Astrocyte (in vitro differentiated cells and primary cell): Measurements from ENCODE around the gene CRBN. TPM values are rescaled to one million over a fixed set of nuclear protein-coding genes. Genes with fewer than 3 reads are reported as not detected.

Experiments used
- DNase-seq: peaks from one replicate; pipeline ENCODE4 v3.0.0-alpha.2; 2010; ENCODE audit warnings: low read depth
- FAIRE-seq: peaks from 2 replicates; lab custom pipeline; 2011; peaks lifted over from hg19 to GRCh38; lab: Jason Lieb, UNC
- H2AFZ ChIP-seq: 2 replicates; pipeline ENCODE4 v1.6.0; 2012; ENCODE audit warnings: low read depth, low read length, inconsistent platforms
- H3K27ac ChIP-seq: 2 replicates; pipeline ENCODE4 v1.5.1; 2011; ENCODE audit warnings: low read depth, low read length, inconsistent platforms
- H3K27me3 ChIP-seq: 2 replicates; pipeline ENCODE4 v1.6.0; 2011; ENCODE audit warnings: low read length, inconsistent platforms; ENCODE audit not compliant: insufficient read depth
- H3K36me3 ChIP-seq: 2 replicates; pipeline ENCODE4 v1.5.1; 2011; ENCODE audit warnings: low read length, inconsistent platforms; ENCODE audit not compliant: insufficient read depth
- H3K4me1 ChIP-seq: 2 replicates; pipeline ENCODE4 v1.5.1; 2011; ENCODE audit warnings: low read length, inconsistent platforms; ENCODE audit not compliant: insufficient read depth
- H3K4me2 ChIP-seq: 2 replicates; pipeline ENCODE4 v1.6.0; 2012; ENCODE audit warnings: low read length, inconsistent platforms
- H3K4me3 ChIP-seq: 2 replicates; pipeline ENCODE4 v1.5.1; 2011; ENCODE audit warnings: low read depth, mild to moderate bottlenecking, low read length, inconsistent platforms; ENCODE audit not compliant: insufficient read depth
- H3K79me2 ChIP-seq: 2 replicates; pipeline ENCODE4 v1.6.0; 2012; ENCODE audit warnings: mild to moderate bottlenecking, low read length, inconsistent platforms; ENCODE audit not compliant: insufficient read depth
- H3K9ac ChIP-seq: 2 replicates; pipeline ENCODE4 v1.6.0; 2012; ENCODE audit warnings: mild to moderate bottlenecking, low read length, inconsistent platforms
- H3K9me3 ChIP-seq: 2 replicates; pipeline ENCODE4 v1.5.1; 2012; ENCODE audit warnings: low read depth, mild to moderate bottlenecking, low read length, inconsistent platforms; ENCODE audit not compliant: insufficient read depth
- H4K20me1 ChIP-seq: 2 replicates; pipeline ENCODE4 v1.6.0; 2012; ENCODE audit warnings: low read length, inconsistent platforms; ENCODE audit not compliant: insufficient read depth
- H3K27ac Mint-ChIP-seq: one replicate; pipeline ENCODE4 v1.8.0; 2021; ENCODE audit warnings: mild to moderate bottlenecking, mixed read lengths; ENCODE audit not compliant: unreplicated experiment
- H3K27me3 Mint-ChIP-seq: one replicate; pipeline ENCODE4 v1.8.0; 2021; ENCODE audit warnings: low read depth, mixed read lengths; ENCODE audit not compliant: unreplicated experiment
- H3K36me3 Mint-ChIP-seq: one replicate; pipeline ENCODE4 v1.8.0; 2021; ENCODE audit warnings: low read depth, mixed read lengths; ENCODE audit not compliant: unreplicated experiment
- H3K4me1 Mint-ChIP-seq: one replicate; pipeline ENCODE4 v1.8.0; 2021; ENCODE audit warnings: low read depth, mixed read lengths; ENCODE audit not compliant: unreplicated experiment
- H3K4me3 Mint-ChIP-seq: one replicate; pipeline ENCODE4 v1.8.0; 2021; ENCODE audit warnings: mild to moderate bottlenecking, moderate library complexity, mixed read lengths; ENCODE audit not compliant: unreplicated experiment
- H3K9me3 Mint-ChIP-seq: one replicate; pipeline ENCODE4 v1.8.0; 2021; ENCODE audit warnings: mild to moderate bottlenecking, mixed read lengths; ENCODE audit not compliant: unreplicated experiment
- EZH2 ChIP-seq: IDR thresholded peaks from 2 replicates; pipeline ENCODE4 v1.6.1; 2012; ENCODE audit warnings: mild to moderate bottlenecking, low read length, inconsistent platforms; ENCODE audit not compliant: insufficient read depth
- total RNA-seq: library from RNA; stranded (reverse); gene quantifications from 2 replicates; pipeline ENCODE4 v1.2.1, GENCODE V29; 2021
- TF ChIP-seq, protein P1 (sequence below): IDR thresholded peaks from 2 replicates; pipeline ENCODE4 v1.5.1; 2011; ENCODE audit warnings: low read depth, mild to moderate bottlenecking, inconsistent platforms, low read length, moderate library complexity; ENCODE audit not compliant: insufficient read depth

CRBN gene
- total RNA-seq, 1 donor from 2014 or later = 26.1 TPM

DNA sequence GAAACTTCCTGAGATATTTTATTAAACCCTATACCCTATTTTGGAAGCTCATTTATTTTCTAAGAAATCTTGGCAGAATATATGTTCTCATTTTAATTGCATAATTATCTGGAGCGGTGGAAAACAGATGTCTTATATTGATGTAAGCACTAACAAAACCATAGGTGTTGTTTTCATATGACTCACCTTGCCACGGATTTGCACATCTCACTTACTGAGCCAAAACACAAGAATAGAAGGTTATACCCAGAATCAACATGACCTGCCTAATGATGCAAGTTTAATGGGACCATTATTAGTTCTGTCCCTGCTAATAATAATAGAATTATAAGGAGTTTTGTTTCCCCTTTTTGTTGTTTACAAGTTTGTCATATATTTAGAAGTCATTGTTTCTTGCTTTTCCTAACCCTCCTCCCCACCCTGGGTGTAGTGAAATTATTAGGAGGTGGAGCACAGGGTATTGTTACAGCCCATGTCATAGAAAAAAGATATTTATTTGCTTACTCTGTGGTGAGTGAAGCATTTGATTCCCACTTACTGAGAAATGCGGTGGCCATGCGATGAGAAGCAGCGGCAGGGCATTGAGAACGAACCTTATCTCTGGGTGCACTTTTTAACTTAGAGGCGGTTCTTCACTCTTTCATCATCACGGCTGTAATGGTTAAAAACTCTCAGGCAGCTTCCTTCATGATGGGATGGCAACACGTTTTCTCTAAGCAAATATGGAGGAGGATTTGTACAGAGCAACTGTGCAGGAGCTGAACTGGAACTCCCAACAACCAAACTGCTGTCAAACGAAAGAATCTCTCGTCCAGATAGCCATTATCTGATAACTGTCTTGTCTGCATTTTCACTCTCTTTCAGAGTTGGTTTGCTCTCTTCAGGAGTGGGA is 69.8 kb downstream of the CRBN start:
- H3K9ac ChIP-seq = no peak overlapping the region
- no peak overlapping the region for H2AFZ ChIP-seq
- H3K27ac Mint-ChIP-seq = no peak overlapping the region
- H3K4me3 ChIP-seq = no peak overlapping the region
- no peak overlapping the region for H3K27ac ChIP-seq
- no peak for TF ChIP-seq EZH2
- TF ChIP-seq, protein P1, sequence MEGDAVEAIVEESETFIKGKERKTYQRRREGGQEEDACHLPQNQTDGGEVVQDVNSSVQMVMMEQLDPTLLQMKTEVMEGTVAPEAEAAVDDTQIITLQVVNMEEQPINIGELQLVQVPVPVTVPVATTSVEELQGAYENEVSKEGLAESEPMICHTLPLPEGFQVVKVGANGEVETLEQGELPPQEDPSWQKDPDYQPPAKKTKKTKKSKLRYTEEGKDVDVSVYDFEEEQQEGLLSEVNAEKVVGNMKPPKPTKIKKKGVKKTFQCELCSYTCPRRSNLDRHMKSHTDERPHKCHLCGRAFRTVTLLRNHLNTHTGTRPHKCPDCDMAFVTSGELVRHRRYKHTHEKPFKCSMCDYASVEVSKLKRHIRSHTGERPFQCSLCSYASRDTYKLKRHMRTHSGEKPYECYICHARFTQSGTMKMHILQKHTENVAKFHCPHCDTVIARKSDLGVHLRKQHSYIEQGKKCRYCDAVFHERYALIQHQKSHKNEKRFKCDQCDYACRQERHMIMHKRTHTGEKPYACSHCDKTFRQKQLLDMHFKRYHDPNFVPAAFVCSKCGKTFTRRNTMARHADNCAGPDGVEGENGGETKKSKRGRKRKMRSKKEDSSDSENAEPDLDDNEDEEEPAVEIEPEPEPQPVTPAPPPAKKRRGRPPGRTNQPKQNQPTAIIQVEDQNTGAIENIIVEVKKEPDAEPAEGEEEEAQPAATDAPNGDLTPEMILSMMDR = no peak
- no peaks in the 10 kb centered on the region for H3K36me3 ChIP-seq
- DNase-seq (no peak), FAIRE-seq (no peak)
- H3K9me3 Mint-ChIP-seq = no peaks in the 10 kb centered on the region
- H3K4me1 ChIP-seq = no peaks in the 10 kb centered on the region
- no peaks in the 10 kb centered on the region for H3K36me3 Mint-ChIP-seq
- no peaks in the 10 kb centered on the region for H3K4me1 Mint-ChIP-seq
- H3K27me3 Mint-ChIP-seq = no peaks in the 10 kb centered on the region
- no peaks in the 10 kb centered on the region for H3K9me3 ChIP-seq
- no peaks in the 10 kb centered on the region for H3K27me3 ChIP-seq
- no peak overlapping the region for H3K4me3 Mint-ChIP-seq
- H4K20me1 ChIP-seq = no peaks in the 10 kb centered on the region
- H3K4me2 ChIP-seq = no peak overlapping the region
- no peaks in the 10 kb centered on the region for H3K79me2 ChIP-seq

DNA sequence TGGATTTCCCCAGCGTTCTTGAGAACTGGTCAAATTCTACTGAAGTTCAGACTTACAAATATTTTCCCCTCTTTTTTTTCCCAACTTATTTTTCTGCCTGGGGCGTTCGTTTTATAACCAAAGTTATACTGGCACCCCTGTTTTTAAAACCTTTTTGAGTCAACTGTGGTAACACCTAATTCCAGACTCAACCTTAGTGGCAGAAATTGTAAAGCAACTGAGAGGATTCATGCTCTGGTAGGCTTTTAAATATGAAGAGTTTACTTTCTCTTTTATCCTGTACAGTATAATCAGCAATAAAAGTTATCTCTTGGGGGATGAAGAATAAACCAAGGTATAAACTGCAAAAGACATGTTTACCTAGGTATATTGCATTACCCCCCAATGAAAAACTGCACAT is 71.6 kb downstream of the CRBN start:
- TF ChIP-seq, protein P1 = no peak
- no peak for TF ChIP-seq EZH2
- no peaks in the 10 kb centered on the region for H3K4me1 ChIP-seq

GRCh38 chr3:3107181-3107580 is 72.3 kb downstream of the CRBN start:
- TF ChIP-seq, protein P1 = no peak
- no peak for TF ChIP-seq EZH2
- H3K4me1 Mint-ChIP-seq = no peaks in the 10 kb centered on the region

More for the DNA sequence above, 71.6 kb downstream of the CRBN start:
- no peak overlapping the region for H3K4me3 ChIP-seq
- H3K9me3 ChIP-seq = no peaks in the 10 kb centered on the region
- no peak overlapping the region for H3K9ac ChIP-seq
- DNase-seq (no peak), FAIRE-seq (no peak)
- Mint-ChIP-seq H3K27me3 (no peaks in the 10 kb centered on the region), H3K4me3 (no peak overlapping the region), H3K4me1 (no peaks in the 10 kb centered on the region), H3K36me3 (no peaks in the 10 kb centered on the region), H3K9me3 (no peaks in the 10 kb centered on the region), H3K27ac (no peak overlapping the region)
- no peak overlapping the region for H3K4me2 ChIP-seq
- H3K79me2 ChIP-seq = no peaks in the 10 kb centered on the region
- H4K20me1 ChIP-seq = no peaks in the 10 kb centered on the region
- no peaks in the 10 kb centered on the region for H3K36me3 ChIP-seq
- no peak overlapping the region for H3K27ac ChIP-seq
- no peak overlapping the region for H2AFZ ChIP-seq
- no peaks in the 10 kb centered on the region for H3K27me3 ChIP-seq

More at GRCh38 chr3:3107181-3107580, 72.3 kb downstream of the CRBN start:
- no peak overlapping the region for H3K27ac ChIP-seq
- H3K36me3 Mint-ChIP-seq = no peaks in the 10 kb centered on the region
- no peak overlapping the region for H3K4me3 ChIP-seq
- no peaks in the 10 kb centered on the region for H3K27me3 ChIP-seq
- no peak overlapping the region for H2AFZ ChIP-seq
- no peaks in the 10 kb centered on the region for H3K36me3 ChIP-seq
- no peak overlapping the region for H3K27ac Mint-ChIP-seq
- no peak overlapping the region for H3K4me2 ChIP-seq
- no peaks in the 10 kb centered on the region for H3K27me3 Mint-ChIP-seq
- H4K20me1 ChIP-seq = no peaks in the 10 kb centered on the region
- no peak overlapping the region for H3K4me3 Mint-ChIP-seq
- FAIRE-seq = no peak
- H3K4me1 ChIP-seq = no peaks in the 10 kb centered on the region
- H3K9me3 ChIP-seq = no peaks in the 10 kb centered on the region
- DNase-seq = no peak
- H3K79me2 ChIP-seq = no peaks in the 10 kb centered on the region
- no peak overlapping the region for H3K9ac ChIP-seq
- H3K9me3 Mint-ChIP-seq = no peaks in the 10 kb centered on the region
